Spleen (tissue), 11 donors: Measurements from ENCODE around the gene RFX4. TPM values are rescaled to one million over a fixed set of nuclear protein-coding genes. Genes with fewer than 3 reads are reported as not detected.

ENCODE experiments used
- DNase-seq: peaks from one replicate; pipeline ENCODE4 v3.0.0-alpha.2; 2020
- H3K27ac ChIP-seq, 8 donors: fragments of 200-600 bp; sonication (generic) in 7 of 8; 1 replicate in 4 of 8; 2 replicates in 4 of 8; pipeline versions ENCODE4 v1.5.0 to v1.8.0; 2016 to 2021; ENCODE audit warnings: inconsistent platforms in 4 of 8, mild to moderate bottlenecking in 4 of 8, moderate library complexity in 1 of 8
- H3K27me3 ChIP-seq, 7 donors: fragments of 200-600 bp; sonication (generic) in 6 of 7; replicated peaks in 1 of 7; 1 replicate in 4 of 7; 2 replicates in 3 of 7; pipeline versions ENCODE4 v1.5.0 to v1.8.0; 2016 to 2021; ENCODE audit warnings: inconsistent platforms in 3 of 7, mild to moderate bottlenecking in 1 of 7
- H3K36me3 ChIP-seq, 6 donors: fragments of 200-600 bp; sonication (generic) in 5 of 6; 1 replicate in 4 of 6; 2 replicates in 2 of 6; pipeline versions ENCODE4 v1.5.0 to v1.8.0; 2016 to 2021; ENCODE audit warnings: inconsistent platforms in 2 of 6
- H3K4me1 ChIP-seq, 6 donors: fragments of 200-600 bp; sonication (generic) in 5 of 6; 1 replicate in 3 of 6; 2 replicates in 3 of 6; pipeline versions ENCODE4 v1.5.0 to v1.8.0; 2016 to 2021; ENCODE audit warnings: inconsistent platforms in 3 of 6
- H3K4me3 ChIP-seq, 8 donors: fragments of 200-600 bp; sonication (generic) in 7 of 8; 1 replicate in 4 of 8; 2 replicates in 4 of 8; pipeline versions ENCODE4 v1.5.0 to v1.8.0; 2016 to 2021; ENCODE audit warnings: inconsistent platforms in 4 of 8, mild to moderate bottlenecking in 4 of 8, moderate library complexity in 2 of 8
- H3K9me3 ChIP-seq, 8 donors: fragments of 200-600 bp; sonication (generic) in 7 of 8; 1 replicate in 4 of 8; 2 replicates in 4 of 8; pipeline versions ENCODE4 v1.5.0 to v1.8.0; 2016 to 2021; ENCODE audit warnings: inconsistent platforms in 4 of 8
- CTCF ChIP-seq, 11 experiments: fragments of 200-600 bp in 7 of 11; fragments of 450-650 bp in 4 of 11; sonication (generic) in 4 of 11; IDR thresholded peaks in 8 of 11; conservative IDR thresholded peaks in 3 of 11; 1 replicate in 7 of 11; 2 replicates in 4 of 11; pipeline versions ENCODE4 v1.4.0 to v1.8.0; 2016 to 2021; ENCODE audit warnings: antibody characterized with exemption in 11 of 11, inconsistent platforms in 4 of 11, mild to moderate bottlenecking in 1 of 11
- POLR2A ChIP-seq, 3 donors: fragments of 450-650 bp; IDR thresholded peaks; one replicate each; pipeline ENCODE4 v1.5.1; 2017; ENCODE audit warnings: antibody characterized with exemption in 3 of 3, mild to moderate bottlenecking in 1 of 3
- POLR2AphosphoS5 ChIP-seq, 3 donors: sonication (generic); formaldehyde crosslinking; IDR thresholded peaks; one replicate each; pipeline ENCODE4 v1.5.1; 2017; ENCODE audit warnings: antibody characterized with exemption in 3 of 3
- WGBS, 5 donors: extraction: QIAGEN DNeasy Blood & Tissue Kit in 3 of 5; methylation state at CpG; one replicate each; pipeline versions ENCODE4 v1.1.5 to v1.1.7; 2013 to 2018; 5-methylcytosine and 5-hydroxymethylcytosine counted together
- intact Hi-C: fragments of 100-400 bp; cut with DNase I; formaldehyde crosslinking; loops from one replicate; pipeline ENCODE4 v1.15.0; 2023; ENCODE audit warnings: low total_unique reads
- polyA plus RNA-seq, 3 donors: library from polyadenylated mRNA; stranded (reverse); fragments of 200-250 nt; gene quantifications; one replicate each; pipeline ENCODE4 v1.2.1, GENCODE V29; 2013
- total RNA-seq, 7 donors: library from RNA; depleted of rRNA in 3 of 7; stranded (reverse); fragments of >200 nt in 3 of 7; fragmentation: NEBNext Ultra II Directional in 4 of 7; extraction: Animal tissue kit (Norgen Biotek cat#: 25700) in 4 of 7; gene quantifications; one replicate each; pipeline versions ENCODE4 v1.1.0 to v1.2.1, GENCODE V29; 2016 to 2021
- donor health status: healthy with polysubstance abuse.
- donor health status: DM: no; HTN: no; CAD: no; lungs with moderate emphysema.
- donor health status: DM: no; HTN: no; CAD: no.
- donor health status: Bipolar disorder and iron deficiency.
- donor health status: healthy.
- donor health status: DM: no; HTN: no; CAD: no.
- donor health status: DM: yes; HTN: yes; CAD: no.

Gene RFX4
- total and polyA plus RNA-seq, 10 donors = not detected

GRCh38 chr12:106633451-106633823 lies 50.6 kb downstream of the RFX4 start:
- H3K4me1 ChIP-seq = no peaks in the 10 kb centered on the region
- H3K27me3 ChIP-seq = peaks cover 0 to 23% (median 0%) of the 10 kb centered on the region in 7 donors
- no peak overlapping the region for H3K27ac ChIP-seq
- H3K4me3 ChIP-seq = no peak overlapping the region
- TF ChIP-seq CTCF (IDR thresholded peaks at IDR 0.05 in 8 of 11, conservative IDR thresholded peaks at IDR 0.05 in 3 of 11) (no peak), POLR2AphosphoS5 (IDR thresholded peaks at IDR 0.05) (no peak), POLR2A (IDR thresholded peaks at IDR 0.05) (no peak)
- intact Hi-C loops = no loop called here
- H3K36me3 ChIP-seq = no peaks in the 10 kb centered on the region
- no peaks in the 10 kb centered on the region for H3K9me3 ChIP-seq
- no peak for DNase-seq
- WGBS, 5 donors = 73 to 93% (median 89%) methylated on average over 1 of the region's 1 CpG

- peaks cover 0 to 23% (median 0%) of the 10 kb centered on the region in 7 donors for H3K27me3 ChIP-seq
- no peaks in the 10 kb centered on the region for H3K9me3 ChIP-seq
- no peak for TF ChIP-seq CTCF (IDR thresholded peaks at IDR 0.05 in 8 of 11, conservative IDR thresholded peaks at IDR 0.05 in 3 of 11)
- no peak for TF ChIP-seq POLR2AphosphoS5 (IDR thresholded peaks at IDR 0.05)
- no peak for TF ChIP-seq POLR2A (IDR thresholded peaks at IDR 0.05)
- no peak for DNase-seq
- H3K27ac ChIP-seq = no peak overlapping the region
- H3K36me3 ChIP-seq = no peaks in the 10 kb centered on the region
- H3K4me3 ChIP-seq = no peak overlapping the region
- 82 to 88% (median 83%) methylated on average over 7 of the region's 7 CpGs for WGBS, 5 donors
- no peaks in the 10 kb centered on the region for H3K4me1 ChIP-seq
- intact Hi-C loops = no loop called here
Observed at GRCh38 chr12:106634206-106634605, 51.4 kb downstream of the RFX4 start.

GRCh38 chr12:106643000-106643399 lies 60.2 kb downstream of the RFX4 start:
- no peak for DNase-seq
- intact Hi-C loops = no loop called here

GRCh38 chr12:106644335-106645073 lies 61.7 kb downstream of the RFX4 start:
- Histone ChIP-seq H3K9me3 (no peaks in the 10 kb centered on the region), H3K27me3 (peaks cover 0 to 16% (median 0%) of the 10 kb centered on the region in 7 donors), H3K27ac (no peak overlapping the region), H3K4me1 (no peaks in the 10 kb centered on the region), H3K4me3 (no peak overlapping the region), H3K36me3 (no peaks in the 10 kb centered on the region)
- DNase-seq = no peak
- intact Hi-C loops = no loop called here
- WGBS, 5 donors = 86 to 96% (median 92%) methylated on average over 16 of the region's 16 CpGs
- no peak for TF ChIP-seq POLR2AphosphoS5 (IDR thresholded peaks at IDR 0.05)
- no peak for TF ChIP-seq CTCF (IDR thresholded peaks at IDR 0.05 in 8 of 11, conservative IDR thresholded peaks at IDR 0.05 in 3 of 11)
- TF ChIP-seq POLR2A (IDR thresholded peaks at IDR 0.05) = no peak

More at GRCh38 chr12:106643000-106643399, 60.2 kb downstream of the RFX4 start:
- H3K27me3 ChIP-seq = peaks cover 0 to 12% (median 0%) of the 10 kb centered on the region in 7 donors
- no peaks in the 10 kb centered on the region for H3K9me3 ChIP-seq
- H3K36me3 ChIP-seq = no peaks in the 10 kb centered on the region
- H3K4me3 ChIP-seq = no peak overlapping the region
- no peaks in the 10 kb centered on the region for H3K4me1 ChIP-seq
- H3K27ac ChIP-seq = no peak overlapping the region
- WGBS, 5 donors = 61 to 81% (median 74%) methylated on average over 5 of the region's 5 CpGs
- no peak for TF ChIP-seq POLR2A (IDR thresholded peaks at IDR 0.05)
